Kidney capillary endothelial cell (primary cell): ENCODE measurements around the gene RIMBP2.
"Not testable (repeated sequence)": the region's sequence is repeated elsewhere in the genome, so short reads cannot be mapped to it uniquely, and the experiment has no call there.

Experiments
- DNase-seq: peaks from one replicate; pipeline ENCODE4 v3.0.0-alpha.2; 2018; ENCODE audit warnings: low spot score

Gene RIMBP2

GRCh38 chr12:130656411-130656810 lies 59.7 kb downstream of the RIMBP2 start:
- no peak for DNase-seq

GRCh38 chr12:130655881-130656280 lies 60.2 kb downstream of the RIMBP2 start:
- no peak for DNase-seq

- DNase-seq, result no peak
Observed at GRCh38 chr12:130655010-130655409, 61.1 kb downstream of the RIMBP2 start.

- DNase-seq, result no peak
Observed at GRCh38 chr12:130651188-130651959, 64.7 kb downstream of the RIMBP2 start.

- no peak for DNase-seq
Observed at GRCh38 chr12:130650131-130650530, 66.0 kb downstream of the RIMBP2 start.

GRCh38 chr12:130649101-130650045 lies 66.7 kb downstream of the RIMBP2 start:
- DNase-seq, result no peak

GRCh38 chr12:130647814-130648213 lies 68.3 kb downstream of the RIMBP2 start:
- DNase-seq, result no peak

GRCh38 chr12:130646716-130647370 lies 69.3 kb downstream of the RIMBP2 start:
- DNase-seq, result no peak

- DNase-seq, result not testable (repeated sequence)
Observed at GRCh38 chr12:130646191-130646590, 69.9 kb downstream of the RIMBP2 start.

- no peak for DNase-seq
Observed at GRCh38 chr12:130645751-130646150, 70.3 kb downstream of the RIMBP2 start.

- no peak for DNase-seq
Observed at GRCh38 chr12:130644566-130644965, 71.5 kb downstream of the RIMBP2 start.

GRCh38 chr12:130644146-130644545 lies 72.0 kb downstream of the RIMBP2 start:
- DNase-seq, result no peak

- no peak for DNase-seq
Observed at GRCh38 chr12:130642856-130643255, 73.2 kb downstream of the RIMBP2 start.

GRCh38 chr12:130641533-130642184 lies 74.4 kb downstream of the RIMBP2 start:
- DNase-seq, result no peak

- DNase-seq, result no peak
Observed at GRCh38 chr12:130640901-130641300, 75.2 kb downstream of the RIMBP2 start.

GRCh38 chr12:130640496-130640895 lies 75.6 kb downstream of the RIMBP2 start:
- DNase-seq, result no peak

GRCh38 chr12:130639476-130640424 lies 76.3 kb downstream of the RIMBP2 start:
- DNase-seq, result no peak

GRCh38 chr12:130636370-130636769 lies 79.7 kb downstream of the RIMBP2 start:
- DNase-seq, result no peak

GRCh38 chr12:130634866-130635265 lies 81.2 kb downstream of the RIMBP2 start:
- no peak for DNase-seq

GRCh38 chr12:130633771-130634170 lies 82.3 kb downstream of the RIMBP2 start:
- DNase-seq, result no peak

GRCh38 chr12:130632642-130633041 lies 83.5 kb downstream of the RIMBP2 start:
- DNase-seq, result no peak
